Right lung (tissue), 5 donors: ENCODE results near the gene MBNL2. TPM values are rescaled to one million over a fixed set of nuclear protein-coding genes. Genes with fewer than 3 reads are reported as not detected.

Experiments
- DNase-seq, 2 donors: peaks; one replicate each; pipeline ENCODE4 v3.0.0-alpha.2; 2013
- polyA plus RNA-seq, 5 donors: library from polyadenylated mRNA; unstranded; fragments of 120-200 nt; gene quantifications; one replicate each; pipeline versions ENCODE4 v1.2.1 to v1.2.3, GENCODE V29; 2013; ENCODE audit warnings: inconsistent platforms in 1 of 5, low replicate concordance in 1 of 5; ENCODE audit not compliant: insufficient read length in 5 of 5, insufficient read depth in 1 of 5

The MBNL2 gene
- polyA plus RNA-seq, 5 donors, result 65.7 to 113 (median 96.2) TPM

- DNase-seq, result no peak
Measured at GRCh38 chr13:97372936-97373335, 150.8 kb downstream of the MBNL2 start.

DNA sequence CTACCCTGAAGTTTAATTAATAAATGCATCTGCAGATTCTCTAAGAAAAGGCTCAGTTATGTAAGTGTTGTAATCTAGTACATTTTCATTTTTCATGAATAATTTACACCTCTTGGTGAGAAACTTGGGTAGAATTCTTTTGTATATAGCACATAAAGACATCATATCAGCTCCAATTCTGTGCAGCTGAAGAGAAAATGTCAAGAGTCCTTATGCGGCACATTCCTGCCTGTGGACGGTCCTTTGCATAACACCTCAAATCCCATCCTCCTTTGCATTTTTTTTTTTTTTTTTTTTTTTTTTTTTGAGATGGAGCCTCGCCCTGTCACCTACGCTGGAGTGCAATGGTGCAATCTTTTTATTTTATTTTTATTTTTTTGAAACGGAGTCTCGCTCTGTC lies 151.7 kb downstream of the MBNL2 start:
- no peak for DNase-seq

- no peak for DNase-seq
Measured at GRCh38 chr13:97376981-97377380, 154.8 kb downstream of the MBNL2 start.

- DNase-seq, result no peak
Measured at GRCh38 chr13:97379386-97379785, 157.3 kb downstream of the MBNL2 start.

DNA sequence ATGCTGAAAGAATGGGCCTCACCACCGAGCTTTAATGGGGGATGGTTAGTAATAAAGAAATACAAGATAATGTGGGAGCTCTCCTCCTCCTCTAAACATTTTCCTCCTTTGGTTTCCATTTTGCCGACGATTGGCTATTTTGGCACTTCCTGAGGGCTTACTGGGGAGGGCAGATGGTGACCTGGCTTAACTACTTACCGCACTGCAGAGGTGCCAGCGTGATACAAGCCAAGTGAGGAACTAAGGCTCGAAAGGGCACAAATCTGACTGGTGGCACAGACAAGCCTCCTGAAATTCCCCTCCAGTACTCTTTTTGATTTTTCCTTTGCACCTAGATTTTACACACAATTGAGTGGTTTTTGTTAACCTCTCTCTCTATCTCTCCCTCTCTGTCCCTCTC lies 158.6 kb downstream of the MBNL2 start:
- DNase-seq, result no peak

- no peak for DNase-seq
Measured at GRCh38 chr13:97381189-97381588, 159.1 kb downstream of the MBNL2 start.

- no peak for DNase-seq
Measured at GRCh38 chr13:97382276-97382675, 160.1 kb downstream of the MBNL2 start.

- no peak for DNase-seq
Measured at GRCh38 chr13:97384371-97384770, 162.2 kb downstream of the MBNL2 start.

DNA sequence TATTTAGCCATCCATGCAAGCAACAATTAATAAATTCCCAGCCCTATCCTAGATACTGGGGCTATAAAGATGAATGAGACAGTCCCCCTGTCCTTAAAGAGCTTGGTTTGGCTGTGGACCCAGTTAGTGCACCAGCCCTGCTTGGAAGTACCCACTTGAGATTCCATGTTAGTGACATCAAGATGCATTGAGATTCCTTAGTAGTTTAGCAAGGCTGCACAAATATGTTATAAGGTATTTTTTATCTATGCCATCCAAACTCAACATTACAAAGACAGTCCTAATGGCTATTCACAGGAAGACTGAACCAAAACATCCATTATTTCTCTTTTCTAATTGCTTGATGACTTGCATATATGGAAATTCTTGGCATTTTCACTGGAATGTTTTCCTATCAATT lies 163.0 kb downstream of the MBNL2 start:
- DNase-seq, result no peak

GRCh38 chr13:97385854-97386253 lies 163.7 kb downstream of the MBNL2 start:
- DNase-seq, result no peak

GRCh38 chr13:97386801-97387484 lies 164.8 kb downstream of the MBNL2 start:
- no peak for DNase-seq

DNA sequence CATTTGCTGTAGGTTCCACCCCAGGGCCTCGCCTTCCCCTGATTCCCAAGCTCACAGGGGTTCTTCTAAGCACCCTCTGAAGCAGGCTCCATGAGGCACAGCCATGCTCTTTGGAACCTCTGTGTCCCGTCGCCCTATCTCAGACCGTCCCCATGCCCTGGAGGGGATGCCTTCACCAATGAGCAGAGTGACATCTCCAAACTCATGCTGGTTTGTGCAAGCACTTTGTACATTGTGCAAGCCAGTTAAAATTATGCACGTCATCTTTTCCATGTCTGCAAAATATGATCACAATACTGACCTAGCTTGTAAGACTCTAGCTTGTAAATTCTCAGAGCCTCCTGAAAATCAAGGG lies 165.3 kb downstream of the MBNL2 start:
- DNase-seq, result no peak

GRCh38 chr13:97387890-97388289 lies 165.8 kb downstream of the MBNL2 start:
- DNase-seq, result no peak

GRCh38 chr13:97388373-97388772 lies 166.2 kb downstream of the MBNL2 start:
- no peak for DNase-seq

DNA sequence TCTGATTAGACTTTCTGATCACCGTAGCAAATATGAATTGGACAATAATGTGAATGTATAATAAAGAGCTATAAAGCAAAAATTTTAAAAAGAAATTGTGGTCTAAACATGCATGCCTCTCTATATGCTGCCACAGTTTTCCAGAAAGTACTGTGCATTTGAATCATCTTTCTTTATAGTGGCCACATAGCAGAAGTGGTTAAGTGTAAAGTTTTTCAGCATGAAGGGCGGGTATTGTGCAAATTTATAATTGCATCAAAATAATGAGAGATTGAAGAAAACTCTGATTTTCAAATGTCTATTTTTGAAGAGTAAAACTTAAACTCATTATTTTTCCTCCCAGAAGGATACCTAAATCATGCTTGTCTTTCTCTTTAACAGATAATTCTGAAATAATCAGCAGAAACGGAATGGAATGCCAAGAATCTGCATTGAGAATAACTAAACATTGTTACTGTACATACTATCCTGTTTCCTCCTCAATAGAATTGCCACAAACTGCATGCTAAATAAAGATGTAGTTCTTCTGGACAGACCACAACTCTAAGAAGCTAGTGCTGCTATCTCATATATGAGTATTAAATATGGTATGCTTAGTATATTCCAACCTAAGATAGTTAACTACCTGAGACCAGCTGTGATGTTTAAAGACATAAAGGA lies 168.9 kb downstream of the MBNL2 start:
- no peak for DNase-seq

DNA sequence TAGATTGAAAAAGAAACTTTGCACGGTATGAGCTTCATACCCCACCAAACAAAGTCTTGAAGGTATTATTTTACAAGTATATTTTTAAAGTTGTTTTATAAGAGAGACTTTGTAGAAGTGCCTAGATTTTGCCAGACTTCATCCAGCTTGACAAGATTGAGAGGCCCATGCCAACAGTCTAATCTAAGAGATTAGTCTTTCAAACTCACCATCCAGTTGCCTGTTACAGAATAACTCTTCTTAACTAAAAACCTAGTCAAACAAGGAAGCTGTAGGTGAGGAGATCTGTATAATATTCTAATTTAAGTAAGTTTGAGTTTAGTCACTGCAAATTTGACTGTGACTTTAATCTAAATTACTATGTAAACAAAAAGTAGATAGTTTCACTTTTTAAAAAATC lies 169.9 kb downstream of the MBNL2 start:
- DNase-seq, result no peak

DNA sequence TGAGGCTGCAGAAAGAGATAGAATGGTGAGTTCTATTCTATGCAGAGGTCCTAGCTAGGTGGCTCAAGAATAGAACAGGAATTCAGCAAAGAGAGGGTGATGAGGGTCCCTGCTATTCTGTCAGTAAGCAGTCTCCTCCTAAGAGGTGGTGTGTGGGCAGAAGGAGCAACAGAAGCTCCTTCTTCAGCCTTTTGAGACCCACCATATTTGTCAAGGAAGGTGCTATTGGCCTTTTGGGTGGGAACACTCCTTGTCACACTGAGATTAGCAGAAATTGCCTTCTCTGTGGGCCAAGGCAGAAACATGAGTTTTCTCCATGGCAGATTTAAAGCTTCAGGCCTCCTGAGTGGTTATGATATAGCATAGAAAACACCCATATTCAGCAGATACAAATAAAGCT lies 172.4 kb downstream of the MBNL2 start:
- no peak for DNase-seq

DNA sequence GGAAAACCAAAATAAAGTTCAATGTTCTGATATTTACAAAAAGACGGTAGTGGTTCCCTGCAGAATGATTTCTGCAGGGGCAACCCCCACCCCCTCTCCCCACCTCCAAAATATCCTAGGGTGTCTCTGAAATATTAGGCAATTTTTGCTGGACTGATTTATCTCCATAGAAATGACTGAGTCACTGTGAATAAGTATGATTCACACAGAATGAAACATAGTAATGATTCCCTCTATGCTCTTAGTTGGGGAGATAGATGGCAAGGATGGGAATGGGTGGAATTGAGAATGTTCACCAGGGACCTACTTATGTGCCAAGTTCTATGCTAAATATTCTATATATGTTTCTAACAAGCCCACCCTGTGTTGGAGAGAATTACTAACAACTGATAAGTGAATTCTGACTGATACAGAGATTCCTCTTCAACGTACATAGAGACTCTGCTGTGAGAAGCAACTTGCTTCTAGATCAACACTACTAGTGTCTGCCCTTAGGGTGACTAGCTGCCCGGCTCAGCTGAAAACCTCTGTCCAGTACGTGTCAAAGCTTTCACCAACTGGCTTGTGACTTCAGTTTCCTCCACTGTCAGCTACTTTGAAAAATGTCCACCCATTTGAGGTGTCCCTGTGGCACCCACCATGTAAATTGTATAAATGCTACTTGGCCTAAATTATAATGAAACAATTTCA lies 173.5 kb downstream of the MBNL2 start:
- no peak for DNase-seq

GRCh38 chr13:97397267-97397666 lies 175.1 kb downstream of the MBNL2 start:
- DNase-seq, result no peak

- no peak for DNase-seq
Measured at GRCh38 chr13:97401421-97401820, 179.3 kb downstream of the MBNL2 start.

GRCh38 chr13:97403893-97404750 lies 182.0 kb downstream of the MBNL2 start:
- DNase-seq, result no peak

DNA sequence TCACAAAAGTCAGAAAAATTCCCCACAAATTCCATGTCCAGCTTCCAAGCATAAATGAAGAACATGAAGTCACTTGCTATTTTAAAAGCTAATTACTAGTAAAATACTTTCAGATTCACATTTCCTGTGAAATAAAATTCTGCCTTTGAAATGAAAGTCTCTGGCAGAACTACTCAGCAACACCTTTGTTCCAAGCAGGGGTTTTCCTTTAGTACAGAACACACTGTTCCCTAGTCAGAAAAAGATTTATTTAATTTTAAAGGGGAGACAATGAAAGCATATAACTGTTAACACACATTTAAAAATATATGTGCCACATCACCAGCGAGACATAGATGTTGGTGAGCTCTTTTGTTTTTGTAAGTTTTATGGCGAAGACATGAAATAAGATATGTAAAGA lies 185.4 kb downstream of the MBNL2 start:
- no peak for DNase-seq
